HEK293T (cell line): ENCODE data around the gene TMBIM6.
"Not testable (repeated sequence)": the region's sequence is repeated elsewhere in the genome, so short reads cannot be mapped to it uniquely, and the experiment has no call there.

Source experiments
- CTCF ChIA-PET: fragments of 350-600 bp; formaldehyde crosslinking; extraction: SDS; loops from one replicate; lab custom pipeline; 2021; ENCODE audit warnings: antibody characterized with exemption, inconsistent platforms; lab: Yijun Ruan, JAX
- POLR2A ChIA-PET: fragments of 350-600 bp; formaldehyde crosslinking; extraction: SDS; loops from one replicate; lab custom pipeline; 2020; ENCODE audit warnings: antibody characterized with exemption, inconsistent platforms; lab: Yijun Ruan, JAX
- DNase-seq: peaks from one replicate; pipeline ENCODE4 v3.0.0; 2012; ENCODE audit warnings: mixed read lengths; ENCODE audit errors: extremely low spot score
- ARNT ChIP-seq: fragments of 450-650 bp; IDR thresholded peaks from 2 replicates; pipeline ENCODE4 v1.6.1; 2017; ENCODE audit warnings: mild to moderate bottlenecking
- BHLHE40 ChIP-seq: fragments of 450-650 bp; IDR thresholded peaks from 2 replicates; pipeline ENCODE4 v1.6.1; 2016; ENCODE audit warnings: mild to moderate bottlenecking, moderate library complexity, borderline replicate concordance
- CTBP1 ChIP-seq: fragments of 450-650 bp; IDR thresholded peaks from 2 replicates; pipeline ENCODE4 v1.6.1; 2016; ENCODE audit warnings: borderline replicate concordance
- ELF4 ChIP-seq: fragments of 450-650 bp; IDR thresholded peaks from 2 replicates; pipeline ENCODE4 v1.6.1; 2017; ENCODE audit warnings: antibody characterized with exemption
- FOXA1 ChIP-seq: fragments of 450-650 bp; IDR thresholded peaks from 2 replicates; pipeline ENCODE4 v1.6.1; 2016; ENCODE audit warnings: mild to moderate bottlenecking
- FOXK2 ChIP-seq: fragments of 450-650 bp; IDR thresholded peaks from 2 replicates; pipeline ENCODE4 v1.6.1; 2016; ENCODE audit warnings: mild to moderate bottlenecking
- FOXM1 ChIP-seq: fragments of 450-650 bp; IDR thresholded peaks from 2 replicates; pipeline ENCODE4 v1.6.1; 2017; ENCODE audit warnings: mild to moderate bottlenecking, borderline replicate concordance
- HDGF ChIP-seq: fragments of 450-650 bp; IDR thresholded peaks from 2 replicates; pipeline ENCODE4 v1.6.1; 2017; ENCODE audit warnings: antibody characterized with exemption, borderline replicate concordance
- L3MBTL2 ChIP-seq: fragments of 450-650 bp; conservative IDR thresholded peaks from 2 replicates; pipeline ENCODE4 v1.6.1; 2016; ENCODE audit warnings: mild to moderate bottlenecking
- LEF1 ChIP-seq: fragments of 450-650 bp; IDR thresholded peaks from 2 replicates; pipeline ENCODE4 v1.6.1; 2017; ENCODE audit warnings: mild to moderate bottlenecking, borderline replicate concordance
- NFRKB ChIP-seq: fragments of 450-650 bp; IDR thresholded peaks from 2 replicates; pipeline ENCODE4 v1.6.1; 2016; ENCODE audit warnings: mild to moderate bottlenecking, moderate library complexity
- PKNOX1 ChIP-seq: fragments of 450-650 bp; IDR thresholded peaks from 2 replicates; pipeline ENCODE4 v1.6.1; 2016
- SP1 ChIP-seq: fragments of 450-650 bp; IDR thresholded peaks from 2 replicates; pipeline ENCODE4 v1.6.1; 2017
- SUZ12 ChIP-seq: fragments of 450-650 bp; IDR thresholded peaks from 2 replicates; pipeline ENCODE4 v1.6.1; 2016; ENCODE audit warnings: mild to moderate bottlenecking
- TARDBP ChIP-seq: fragments of 450-650 bp; IDR thresholded peaks from 2 replicates; pipeline ENCODE4 v1.6.1; 2016
- ZNF384 ChIP-seq: fragments of 450-650 bp; IDR thresholded peaks from 2 replicates; pipeline ENCODE4 v1.6.1; 2016

The TMBIM6 gene

DNA sequence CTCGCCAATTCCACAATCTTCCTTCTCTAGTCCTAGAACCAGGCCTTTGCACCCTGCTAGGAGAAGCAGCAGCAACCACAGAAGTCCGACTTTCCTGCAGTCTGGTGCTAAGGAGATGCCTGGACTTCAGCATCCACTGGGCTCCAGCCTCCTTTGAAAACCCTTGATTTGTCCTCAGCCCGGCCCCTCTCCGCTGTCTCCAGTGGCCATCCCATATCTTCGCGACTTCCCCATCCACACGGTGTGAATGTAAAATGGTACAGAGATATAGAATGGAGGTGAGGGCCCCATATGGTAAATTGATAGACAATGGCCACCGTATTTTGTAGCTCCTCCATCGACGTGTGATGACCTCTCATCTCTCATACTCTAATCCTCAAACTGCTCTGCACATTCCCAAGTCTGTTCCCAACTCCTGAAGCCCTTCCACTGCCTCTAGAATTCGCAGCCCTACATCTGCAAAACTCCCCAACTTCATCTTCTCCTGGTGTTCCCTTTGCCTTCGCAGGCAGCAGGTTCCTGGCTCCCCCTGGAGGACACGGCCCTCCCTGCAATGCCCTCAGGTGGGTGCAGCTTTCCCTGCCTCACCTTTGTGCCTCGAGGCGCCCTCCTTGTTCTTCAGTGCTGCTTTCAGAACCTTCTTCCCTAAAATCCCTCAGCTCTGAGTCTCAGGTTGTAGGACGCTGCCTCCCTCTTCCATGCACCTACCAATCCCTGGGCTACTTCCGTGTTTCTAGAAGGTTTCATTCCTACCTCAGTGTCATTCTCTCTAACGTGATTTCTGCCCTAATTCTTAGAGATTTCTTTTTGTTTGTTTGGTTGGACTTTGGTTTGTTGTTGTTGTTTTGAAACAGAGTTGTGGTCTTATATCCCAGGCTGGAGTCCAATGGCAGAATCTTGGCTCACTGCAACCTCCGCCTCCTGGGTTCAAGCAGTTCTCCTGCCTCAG lies 36.7 kb downstream of the TMBIM6 start:
- peak; percentile 78 for DNase-seq
- POLR2A ChIA-PET, result interaction anchor here (1.0 to 1.9 kb wide), 2 partner anchors 36 to 65 kb away, joined by 4 to 7 read pairs; partner anchors contain the start of gene BCDIN3D

DNA sequence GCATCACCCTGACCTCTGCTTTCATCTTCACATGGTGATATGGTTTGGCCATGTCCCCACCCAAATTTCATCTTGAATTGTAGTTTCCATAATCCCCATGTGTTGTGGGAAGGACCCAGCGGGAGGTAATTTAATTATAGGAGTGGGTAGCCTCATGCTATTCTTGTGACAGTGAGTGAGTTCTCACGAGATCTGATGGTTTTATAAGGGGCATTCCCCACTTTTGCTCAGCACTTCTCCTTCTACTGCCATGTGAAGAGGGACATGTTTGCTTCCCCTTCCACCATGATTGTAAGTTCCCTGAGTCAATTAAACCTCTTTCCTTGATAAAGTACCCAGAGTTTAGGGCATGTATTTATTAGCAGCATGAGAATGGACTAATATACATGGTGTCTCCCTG lies 38.2 kb downstream of the TMBIM6 start:
- no peak for TF ChIP-seq TARDBP
- no peak for TF ChIP-seq ELF4
- no peak for TF ChIP-seq SP1
- no peak for TF ChIP-seq HDGF
- TF ChIP-seq LEF1, result no peak
- TF ChIP-seq ZNF384, result no peak
- no peak for TF ChIP-seq FOXM1
- TF ChIP-seq FOXA1, result no peak
- no peak for TF ChIP-seq BHLHE40
- TF ChIP-seq CTBP1, result no peak
- no peak for TF ChIP-seq SUZ12
- TF ChIP-seq FOXK2, result no peak
- TF ChIP-seq ARNT, result no peak
- TF ChIP-seq NFRKB, result no peak
- no peak for TF ChIP-seq PKNOX1
- TF ChIP-seq L3MBTL2, result no peak
- ChIA-PET POLR2A (no interaction called here), CTCF (no interaction called here)
- no peak for DNase-seq

More for the DNA sequence above, 36.7 kb downstream of the TMBIM6 start:
- no peak for TF ChIP-seq TARDBP
- TF ChIP-seq FOXM1, result no peak
- TF ChIP-seq ARNT, result no peak
- TF ChIP-seq ELF4, result no peak
- TF ChIP-seq CTBP1, result no peak
- no peak for TF ChIP-seq ZNF384
- no peak for TF ChIP-seq BHLHE40
- TF ChIP-seq PKNOX1, result no peak
- TF ChIP-seq SP1, result no peak
- no peak for TF ChIP-seq NFRKB
- TF ChIP-seq SUZ12, result no peak
- no peak for TF ChIP-seq FOXK2
- no peak for TF ChIP-seq L3MBTL2
- CTCF ChIA-PET, result interaction anchor here (0.6 to 3.0 kb wide), 11 partner anchors 37 to 185 kb away, joined by 3 to 21 read pairs (median 4); partner anchors contain the start of genes BCDIN3D, NCKAP5L and TMBIM6

GRCh38 chr12:49780914-49781313 lies 39.6 kb downstream of the TMBIM6 start:
- CTCF ChIA-PET, DNase-seq, POLR2A ChIA-PET: not testable (repeated sequence)

DNA sequence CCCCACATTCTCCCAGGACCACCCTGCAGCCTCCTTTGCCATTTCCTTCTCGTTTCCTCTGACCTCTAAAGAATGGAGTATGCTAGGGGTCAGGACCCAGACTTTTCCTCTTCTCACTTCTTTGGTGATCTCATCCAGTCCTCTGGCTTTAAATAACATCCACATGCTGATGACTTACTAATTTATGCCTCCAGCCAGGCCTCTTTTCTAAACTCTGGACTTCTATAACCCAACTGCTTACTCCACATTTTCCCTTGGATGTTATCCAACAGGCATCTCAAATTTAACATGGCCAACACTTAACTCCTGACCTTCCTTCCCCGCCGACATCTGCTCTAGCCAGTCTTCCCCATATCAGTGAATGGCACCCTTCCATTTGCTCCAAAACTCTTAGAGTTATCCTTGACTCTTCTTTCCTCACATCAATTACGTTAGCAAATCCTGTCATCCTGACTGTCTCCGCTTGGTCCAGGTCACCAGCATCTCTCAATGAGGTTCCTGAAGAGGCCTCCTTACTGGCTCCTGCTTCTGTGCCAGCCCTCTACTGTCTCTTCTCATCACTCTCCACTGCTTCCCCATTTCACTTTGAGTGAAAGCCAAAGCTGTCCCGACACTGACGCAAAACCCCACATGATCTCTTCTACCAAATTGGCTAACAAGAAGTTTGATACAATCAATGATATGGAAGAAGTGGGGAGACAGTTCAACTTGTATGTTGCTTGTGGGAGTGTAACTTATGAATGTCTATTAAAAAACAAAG lies 42.7 kb downstream of the TMBIM6 start:
- CTCF ChIA-PET, result no interaction called here

DNA sequence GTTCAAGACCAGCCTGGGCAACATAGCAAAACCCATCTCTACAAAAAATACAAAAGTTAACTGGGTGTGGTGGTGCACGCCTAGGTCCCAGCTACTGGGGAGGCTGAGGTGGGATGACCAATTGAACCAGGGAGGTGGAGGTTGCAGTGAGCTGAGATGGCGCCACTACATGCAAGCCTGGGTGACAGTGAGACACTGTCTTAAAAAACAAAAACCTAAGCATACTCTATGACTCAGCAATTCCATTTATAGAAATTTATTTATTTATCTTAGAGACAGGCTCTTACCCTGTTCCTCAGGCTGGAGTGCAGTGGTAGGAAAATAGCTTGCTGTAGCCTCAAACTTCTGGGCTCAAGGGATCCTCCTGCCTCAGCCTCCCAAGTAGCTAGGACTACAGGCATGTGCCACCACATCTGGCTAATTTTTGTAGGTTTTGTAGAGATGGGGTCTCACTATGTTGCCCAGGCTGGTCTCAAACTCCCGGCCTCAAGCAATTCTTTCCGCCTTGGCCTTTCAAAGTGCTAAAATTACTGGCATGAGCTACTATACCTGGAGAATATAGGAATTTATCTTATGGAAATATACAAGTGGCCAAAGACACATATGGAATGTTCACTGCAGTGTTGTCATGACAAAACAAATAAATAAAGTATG lies 43.5 kb downstream of the TMBIM6 start:
- CTCF ChIA-PET, result interaction anchor here (0.5 kb wide), 1 partner anchor 430 kb away, joined by 5 read pairs; no protein-coding TSS in a partner anchor
- TF ChIP-seq ARNT (no peak), FOXA1 (no peak), ZNF384 (no peak), SP1 (no peak), NFRKB (no peak), CTBP1 (no peak), PKNOX1 (no peak), TARDBP (no peak), HDGF (no peak), FOXM1 (no peak), FOXK2 (no peak), ELF4 (no peak), L3MBTL2 (no peak), LEF1 (no peak), SUZ12 (no peak), BHLHE40 (no peak)
- no peak for DNase-seq
- POLR2A ChIA-PET, result interaction anchor here (1.2 kb wide), 1 partner anchor 58 kb away, joined by 4 read pairs; the partner anchor contains the start of gene BCDIN3D

More for the DNA sequence above, 42.7 kb downstream of the TMBIM6 start:
- POLR2A ChIA-PET, result no interaction called here
- no peak for DNase-seq
- TF ChIP-seq L3MBTL2, result no peak
- TF ChIP-seq LEF1, result no peak
- no peak for TF ChIP-seq ARNT
- TF ChIP-seq FOXK2, result no peak
- TF ChIP-seq NFRKB, result no peak
- no peak for TF ChIP-seq FOXM1
- TF ChIP-seq ELF4, result no peak
- no peak for TF ChIP-seq HDGF
- TF ChIP-seq CTBP1, result no peak
- TF ChIP-seq BHLHE40, result no peak
- no peak for TF ChIP-seq SUZ12
